Activated naive CD8-positive, alpha-beta T cell (primary cell): ENCODE data around the gene EXOSC1.
"Not testable (repeated sequence)": the region's sequence is repeated elsewhere in the genome, so short reads cannot be mapped to it uniquely, and the experiment has no call there.

Experiments used
- H3K27ac Mint-ChIP-seq: one replicate; pipeline ENCODE4 v1.8.0; 2021; ENCODE audit warnings: mixed read lengths
- H3K27me3 Mint-ChIP-seq: one replicate; pipeline ENCODE4 v1.8.0; 2021; ENCODE audit warnings: mixed read lengths
- H3K36me3 Mint-ChIP-seq: one replicate; pipeline ENCODE4 v1.8.0; 2021; ENCODE audit warnings: mixed read lengths
- H3K4me1 Mint-ChIP-seq: one replicate; pipeline ENCODE4 v1.8.0; 2021; ENCODE audit warnings: low read depth, mixed read lengths
- H3K4me3 Mint-ChIP-seq: one replicate; pipeline ENCODE4 v1.8.0; 2021; ENCODE audit warnings: mild to moderate bottlenecking, mixed read lengths
- H3K9me3 Mint-ChIP-seq: one replicate; pipeline ENCODE4 v1.8.0; 2021; ENCODE audit warnings: low read depth, mixed read lengths

The EXOSC1 gene

DNA sequence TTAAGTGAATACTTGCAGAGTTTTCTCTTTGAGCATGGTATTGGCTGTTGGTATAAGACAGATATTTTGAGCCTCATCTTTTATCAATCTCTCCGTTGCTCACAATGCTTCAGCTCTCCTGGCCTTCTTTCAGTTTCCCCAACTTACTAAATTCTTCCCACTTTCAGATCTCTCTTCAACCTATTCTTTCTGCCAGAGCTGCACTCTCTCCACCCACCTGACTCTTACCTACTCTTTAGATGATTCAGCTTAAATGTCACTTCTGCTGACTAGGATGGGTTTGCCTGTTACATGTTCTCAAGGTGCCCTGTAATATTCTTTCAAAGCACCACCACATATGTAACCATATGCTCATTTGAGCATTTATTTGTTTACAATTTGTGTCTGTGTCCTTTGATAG is 1.6 kb downstream of the EXOSC1 start:
- Mint-ChIP-seq H3K4me1 (peaks cover 45% of the 10 kb centered on the region), H3K9me3 (no peaks in the 10 kb centered on the region), H3K27me3 (no peaks in the 10 kb centered on the region), H3K27ac (peak overlapping the region; percentile 47), H3K36me3 (peaks cover 8% of the 10 kb centered on the region), H3K4me3 (peak overlapping the region; percentile 96)

DNA sequence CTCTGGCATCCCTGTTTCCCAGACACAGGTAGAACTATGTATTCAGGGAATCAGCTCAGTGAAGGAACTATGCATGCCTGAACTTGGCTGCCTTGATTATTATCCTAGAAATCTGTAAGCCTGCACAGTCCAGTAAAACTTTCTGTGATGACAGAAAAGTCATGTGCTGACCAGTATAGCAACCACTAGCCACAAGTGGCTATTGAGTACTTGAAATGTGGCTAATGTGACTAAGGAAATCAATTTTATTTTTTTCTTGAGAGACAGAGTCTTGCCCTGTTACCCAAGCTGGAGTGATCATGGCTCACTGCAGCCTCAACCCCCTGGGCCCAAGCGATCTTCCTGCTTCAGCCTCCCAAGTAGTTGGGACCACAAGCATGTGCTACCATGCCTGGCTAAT is 3.5 kb downstream of the EXOSC1 start:
- H3K27ac Mint-ChIP-seq: no peak overlapping the region
- H3K9me3 Mint-ChIP-seq: no peaks in the 10 kb centered on the region
- H3K4me1 Mint-ChIP-seq: peaks cover 30% of the 10 kb centered on the region
- H3K27me3 Mint-ChIP-seq: no peaks in the 10 kb centered on the region
- peaks cover 6% of the 10 kb centered on the region for H3K36me3 Mint-ChIP-seq
- H3K4me3 Mint-ChIP-seq: no peak overlapping the region

DNA sequence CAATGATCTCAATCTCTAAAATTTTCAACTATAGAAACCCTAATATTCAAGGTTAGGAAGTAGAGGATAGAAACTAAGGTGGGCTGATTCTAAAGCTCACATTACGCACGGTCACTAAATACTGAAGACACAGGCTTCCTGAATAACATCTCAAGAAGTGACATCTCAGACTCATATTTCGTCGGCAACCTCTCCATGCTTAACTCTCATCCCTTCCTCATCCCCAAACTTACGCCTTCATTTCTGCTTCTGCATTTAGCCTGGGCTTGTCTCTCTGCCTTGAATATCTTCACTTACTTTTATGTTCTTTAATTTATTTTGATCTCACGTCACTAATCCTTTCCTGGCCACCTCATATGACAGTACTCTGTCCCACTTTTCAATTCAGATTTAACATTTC is 10.6 kb downstream of the EXOSC1 start:
- no peak overlapping the region for H3K27ac Mint-ChIP-seq
- H3K4me1 Mint-ChIP-seq: peaks cover 7% of the 10 kb centered on the region
- no peaks in the 10 kb centered on the region for H3K27me3 Mint-ChIP-seq
- H3K36me3 Mint-ChIP-seq: peaks cover 7% of the 10 kb centered on the region
- no peaks in the 10 kb centered on the region for H3K9me3 Mint-ChIP-seq
- no peak overlapping the region for H3K4me3 Mint-ChIP-seq

DNA sequence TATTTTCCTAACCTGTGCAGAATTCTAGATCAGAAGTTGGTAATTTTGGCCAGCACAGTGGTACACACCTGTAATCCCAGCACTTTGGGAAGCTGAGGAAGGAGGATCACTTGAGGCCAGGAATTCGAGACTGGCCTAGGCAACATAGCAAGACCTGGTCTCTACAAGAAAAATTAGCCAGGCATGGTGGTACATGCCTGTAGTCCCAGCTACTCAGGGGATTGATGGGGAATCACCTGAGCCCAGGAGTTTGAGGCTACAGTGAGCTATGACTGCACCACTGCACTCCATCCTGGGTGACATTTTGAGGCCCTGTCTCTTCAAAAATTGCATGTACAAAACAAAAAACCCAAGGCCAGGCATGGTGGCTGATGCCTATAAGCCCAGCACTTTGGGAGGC is 11.2 kb downstream of the EXOSC1 start:
- Mint-ChIP-seq H3K27me3 (no peaks in the 10 kb centered on the region), H3K4me1 (peaks cover 12% of the 10 kb centered on the region), H3K36me3 (peaks cover 6% of the 10 kb centered on the region), H3K9me3 (no peaks in the 10 kb centered on the region), H3K4me3 (no peak overlapping the region), H3K27ac (peak overlapping the region; percentile 64)

DNA sequence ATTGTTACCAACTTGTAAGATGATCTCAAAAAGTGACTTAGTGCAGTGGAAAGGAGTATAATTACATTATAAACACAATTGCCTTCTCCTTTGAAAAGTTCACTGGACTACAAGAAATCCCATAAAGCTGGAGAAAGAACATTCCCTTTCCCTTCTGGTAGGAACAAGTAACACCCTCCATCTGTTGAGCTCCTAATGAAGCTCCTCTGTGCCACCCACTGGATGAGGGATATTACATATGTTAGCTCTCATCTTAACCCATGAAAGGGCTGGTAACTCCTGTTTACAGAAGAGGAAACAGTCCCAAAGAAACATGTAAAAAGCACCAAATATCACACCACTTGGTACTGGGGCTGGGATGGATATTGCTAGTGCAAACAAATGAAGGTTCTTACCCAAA is 11.8 kb downstream of the EXOSC1 start:
- H3K36me3 Mint-ChIP-seq: peaks cover 5% of the 10 kb centered on the region
- H3K27ac Mint-ChIP-seq: peak overlapping the region; percentile 64
- H3K4me1 Mint-ChIP-seq: peaks cover 17% of the 10 kb centered on the region
- no peaks in the 10 kb centered on the region for H3K27me3 Mint-ChIP-seq
- H3K4me3 Mint-ChIP-seq: no peak overlapping the region
- H3K9me3 Mint-ChIP-seq: no peaks in the 10 kb centered on the region

DNA sequence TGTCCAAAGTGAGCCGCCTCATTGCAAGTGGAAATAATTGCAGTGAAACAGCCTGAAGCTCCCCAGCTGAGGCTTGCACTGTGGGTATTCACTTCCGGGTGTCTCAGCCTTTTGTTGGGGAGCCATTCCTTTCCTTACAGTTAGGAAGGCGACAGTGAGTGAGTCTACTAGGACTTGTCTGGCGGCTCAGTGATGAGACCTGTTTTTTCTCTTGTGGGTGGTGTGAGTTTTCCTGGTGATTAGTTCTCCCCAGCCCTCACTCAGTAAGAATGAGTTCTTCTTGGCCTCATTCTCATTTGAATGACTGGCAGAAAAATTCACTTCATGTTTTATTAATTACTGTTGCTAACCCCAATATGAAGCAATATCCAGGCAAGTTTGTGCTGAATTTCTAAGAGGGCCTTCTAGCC is 17.2 kb downstream of the EXOSC1 start:
- H3K4me3 Mint-ChIP-seq: peak overlapping the region; percentile 93
- peaks cover 43% of the 10 kb centered on the region for H3K4me1 Mint-ChIP-seq
- H3K9me3 Mint-ChIP-seq: no peaks in the 10 kb centered on the region
- H3K27ac Mint-ChIP-seq: peak overlapping the region; percentile 97
- H3K27me3 Mint-ChIP-seq: no peaks in the 10 kb centered on the region
- H3K36me3 Mint-ChIP-seq: peaks cover 10% of the 10 kb centered on the region

DNA sequence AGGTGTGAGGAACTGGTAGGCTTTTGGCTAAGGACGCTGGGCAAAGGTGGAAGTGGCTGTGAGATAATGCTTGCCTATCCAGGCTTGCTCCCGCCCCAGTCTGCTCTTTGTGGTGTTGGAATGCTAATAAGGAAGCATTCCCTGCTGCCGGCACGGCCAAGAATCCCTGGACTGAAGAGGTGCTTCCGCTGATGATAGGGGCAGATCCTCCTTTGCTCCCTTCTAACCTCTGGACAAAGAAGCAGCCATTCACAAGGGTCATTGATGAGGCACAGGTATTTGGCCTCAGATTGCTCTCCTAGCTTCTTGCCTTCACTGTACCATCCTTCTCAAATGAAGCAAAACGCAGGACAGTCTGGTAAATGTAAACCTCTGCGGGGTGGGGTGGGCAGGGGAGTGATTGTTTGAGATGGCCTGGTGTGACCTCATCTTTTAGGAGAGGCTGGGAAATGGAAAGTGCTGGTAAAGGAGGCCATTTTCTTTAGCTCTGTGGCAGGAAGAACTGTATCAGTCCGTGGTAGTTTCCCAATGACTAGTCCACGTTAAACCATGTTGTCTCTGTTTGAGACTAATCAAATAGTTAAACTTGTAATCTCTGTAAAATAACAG is 18.1 kb downstream of the EXOSC1 start:
- no peaks in the 10 kb centered on the region for H3K9me3 Mint-ChIP-seq
- H3K27ac Mint-ChIP-seq: peak overlapping the region; percentile 97
- peaks cover 52% of the 10 kb centered on the region for H3K4me1 Mint-ChIP-seq
- peak overlapping the region; percentile 93 for H3K4me3 Mint-ChIP-seq
- peaks cover 13% of the 10 kb centered on the region for H3K36me3 Mint-ChIP-seq
- no peaks in the 10 kb centered on the region for H3K27me3 Mint-ChIP-seq

DNA sequence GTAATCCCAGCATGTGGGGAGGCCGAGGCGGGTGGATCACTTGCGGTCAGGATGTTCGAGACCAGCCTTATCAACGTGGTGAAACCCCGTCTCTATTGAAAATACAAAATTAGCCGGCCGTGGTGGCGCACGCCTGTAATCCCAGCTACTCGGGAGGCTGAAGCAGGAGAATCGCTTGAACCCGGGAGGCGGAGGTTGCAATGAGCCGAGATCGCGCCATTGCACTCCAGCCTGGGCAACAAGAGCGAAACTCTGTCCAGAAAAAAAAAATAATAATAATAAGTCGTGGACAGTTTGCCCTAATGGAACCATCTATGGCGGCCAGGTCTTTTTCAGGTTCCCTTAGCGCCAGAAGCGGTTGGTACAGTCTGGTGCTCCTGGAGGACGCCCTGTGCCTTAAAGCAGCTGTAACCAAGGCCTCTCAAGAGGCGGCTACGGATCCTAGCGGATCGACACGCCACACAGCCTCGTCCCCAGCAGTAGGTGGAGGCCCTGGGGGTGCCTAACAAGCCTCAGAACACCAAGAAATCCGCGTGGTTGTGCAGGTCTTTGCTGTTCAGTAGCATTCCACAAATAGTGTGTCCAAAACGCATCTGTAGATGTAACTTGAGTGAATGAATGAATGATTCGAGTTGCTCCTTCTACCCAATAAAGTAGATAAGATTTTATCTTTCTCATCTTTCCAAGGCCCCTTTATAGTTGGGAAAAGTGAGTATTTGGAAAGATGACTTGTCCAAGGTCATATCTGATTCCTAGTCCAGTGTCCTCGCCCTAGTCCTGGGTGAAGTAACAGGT is 18.8 kb downstream of the EXOSC1 start:
- Mint-ChIP-seq H3K27me3 (no peaks in the 10 kb centered on the region), H3K4me1 (peaks cover 52% of the 10 kb centered on the region), H3K9me3 (no peaks in the 10 kb centered on the region), H3K36me3 (peaks cover 12% of the 10 kb centered on the region), H3K27ac (peak overlapping the region; percentile 97), H3K4me3 (peak overlapping the region; percentile 93)

DNA sequence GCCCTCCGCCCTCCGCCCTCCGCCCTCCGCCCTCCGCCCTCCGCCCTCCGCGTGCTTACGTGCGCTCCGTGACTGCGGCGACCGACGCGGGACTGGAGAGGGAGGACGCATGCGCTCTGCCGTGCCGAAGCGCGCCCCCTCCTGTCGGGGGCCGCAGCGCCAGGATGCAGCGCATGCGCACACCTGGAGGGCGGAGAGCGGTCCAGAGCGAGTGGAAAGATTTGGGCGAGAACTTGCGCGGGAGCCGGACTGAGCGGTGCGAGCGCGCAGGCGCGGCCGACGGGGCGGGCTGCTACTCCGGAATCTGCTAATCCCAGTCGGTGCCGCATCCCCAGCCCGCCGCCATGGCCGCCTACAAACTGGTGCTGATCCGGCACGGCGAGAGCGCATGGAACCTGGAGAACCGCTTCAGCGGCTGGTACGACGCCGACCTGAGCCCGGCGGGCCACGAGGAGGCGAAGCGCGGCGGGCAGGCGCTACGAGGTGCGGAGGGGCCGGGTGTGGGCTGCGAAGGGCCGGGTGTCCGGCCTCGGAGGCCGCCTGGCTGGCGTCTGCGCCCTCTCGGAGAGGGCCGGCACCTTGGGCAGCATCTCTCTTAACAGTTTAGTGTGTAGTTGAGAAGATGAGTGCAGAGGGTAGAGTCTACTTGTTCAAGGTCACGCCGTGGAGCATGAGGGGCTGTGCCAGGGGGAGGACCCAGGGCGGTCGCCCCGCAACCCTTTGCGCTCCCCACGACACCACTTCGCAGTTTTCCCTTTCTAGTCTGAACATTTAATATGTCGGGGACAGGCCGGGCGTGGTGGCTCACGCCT is 19.6 kb downstream of the EXOSC1 start, which contains the start of gene PGAM1:
Gene PGAM1, plus strand, starts transcription at position 228 of the 812 bp plus-strand sequence. Its CDS starts 117 bp downstream, at position 345.
- Mint-ChIP-seq H3K4me1 (peaks cover 54% of the 10 kb centered on the region), H3K27ac (peak within 1 kb of the TSS; percentile 100), H3K4me3 (peak within 1 kb of the TSS; percentile 93), H3K36me3 (peaks cover 11% of the 10 kb centered on the region), H3K27me3 (no peaks in the 10 kb centered on the region), H3K9me3 (no peaks in the 10 kb centered on the region)

DNA sequence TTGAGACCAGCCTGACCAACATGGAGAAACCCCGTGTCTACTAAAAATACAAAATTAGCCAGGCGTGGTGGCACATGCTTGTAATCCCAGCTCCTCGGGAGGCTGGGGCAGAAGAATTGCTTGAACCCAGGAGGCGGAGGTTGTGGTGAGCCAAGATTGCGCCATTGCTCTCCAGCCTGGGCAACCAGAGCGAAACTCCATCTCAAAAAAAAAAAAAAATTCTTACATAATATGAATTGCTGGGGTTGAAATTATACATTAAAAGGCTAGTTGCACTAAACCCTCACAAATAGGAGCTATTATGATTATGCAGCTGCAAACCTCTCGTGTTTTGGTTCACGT is 22.1 kb downstream of the EXOSC1 start:
- not testable (repeated sequence) for H3K27me3 Mint-ChIP-seq

DNA sequence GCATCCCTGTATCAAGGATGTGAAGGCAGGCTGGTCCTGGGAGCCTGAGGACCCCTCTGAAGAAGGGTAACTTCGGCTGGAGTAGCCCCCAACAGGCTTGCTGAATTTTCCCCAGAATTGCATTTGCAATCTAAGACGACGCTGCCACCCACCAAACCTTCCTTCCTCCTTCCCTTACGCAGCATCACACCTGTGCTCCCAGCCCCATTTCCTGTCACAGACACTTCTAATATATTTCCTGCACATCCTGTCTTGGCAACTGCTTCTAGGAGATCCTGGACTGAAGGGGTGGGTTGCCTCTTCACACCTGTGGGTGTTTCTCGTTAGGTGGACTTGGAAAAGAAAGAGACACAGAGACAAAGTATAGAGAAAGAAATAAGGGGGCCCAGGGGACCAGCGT is 29.2 kb downstream of the EXOSC1 start:
- H3K27ac Mint-ChIP-seq: peak overlapping the region; percentile 86
- H3K4me1 Mint-ChIP-seq: peaks cover 73% of the 10 kb centered on the region
- H3K4me3 Mint-ChIP-seq: peak overlapping the region; percentile 48
- no peaks in the 10 kb centered on the region for H3K27me3 Mint-ChIP-seq
- H3K36me3 Mint-ChIP-seq: no peaks in the 10 kb centered on the region
- no peaks in the 10 kb centered on the region for H3K9me3 Mint-ChIP-seq

More for the DNA sequence above, 22.1 kb downstream of the EXOSC1 start:
- peak overlapping the region; percentile 93 for H3K4me3 Mint-ChIP-seq
- peaks cover 48% of the 10 kb centered on the region for H3K4me1 Mint-ChIP-seq
- H3K27ac Mint-ChIP-seq: peak overlapping the region; percentile 100
- H3K36me3 Mint-ChIP-seq, H3K9me3 Mint-ChIP-seq: not testable (repeated sequence)

DNA sequence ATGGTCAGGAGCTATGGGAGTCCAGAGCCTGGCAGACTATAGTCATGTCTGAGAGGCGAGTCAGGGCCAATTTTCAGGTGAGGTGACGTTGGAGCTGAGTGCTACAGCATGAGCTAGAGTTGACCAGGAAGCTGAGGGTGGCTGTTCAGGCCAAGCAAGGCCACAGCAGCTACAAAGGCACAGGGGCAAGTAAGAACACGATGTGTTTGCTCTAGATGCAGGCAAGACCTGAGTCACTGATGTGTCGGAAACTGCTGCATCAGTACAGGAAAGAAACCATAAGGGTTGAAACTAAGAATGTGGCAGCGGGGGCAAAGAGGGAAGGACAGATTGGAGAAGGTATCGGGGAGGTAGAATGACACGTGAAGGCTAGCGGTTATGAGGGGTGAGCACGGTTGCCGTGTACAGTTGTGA is 32.9 kb downstream of the EXOSC1 start:
- H3K4me1 Mint-ChIP-seq: peaks cover 49% of the 10 kb centered on the region
- no peaks in the 10 kb centered on the region for H3K36me3 Mint-ChIP-seq
- peak overlapping the region; percentile 89 for H3K27ac Mint-ChIP-seq
- H3K9me3 Mint-ChIP-seq: no peaks in the 10 kb centered on the region
- peak overlapping the region; percentile 71 for H3K4me3 Mint-ChIP-seq
- no peaks in the 10 kb centered on the region for H3K27me3 Mint-ChIP-seq

DNA sequence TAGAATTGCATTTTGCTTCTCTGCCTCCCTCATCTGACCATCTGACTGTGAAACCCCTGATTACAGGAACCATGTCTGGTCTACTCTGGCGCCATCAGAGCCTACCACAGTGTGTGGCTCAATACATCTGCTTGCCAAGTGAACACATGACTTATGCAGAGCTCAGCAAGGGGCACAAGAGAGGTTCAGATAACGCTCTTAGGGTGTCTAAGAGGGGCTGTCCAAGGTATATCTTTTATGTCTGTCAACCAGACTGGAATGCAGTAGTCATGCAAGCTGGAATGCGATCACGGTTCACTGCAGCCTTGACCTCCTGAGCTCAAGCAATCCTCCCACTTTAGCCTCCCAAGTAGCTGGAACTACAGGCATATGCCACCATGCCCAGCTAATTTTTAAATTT is 34.4 kb downstream of the EXOSC1 start:
- H3K4me3 Mint-ChIP-seq: no peak overlapping the region
- no peak overlapping the region for H3K27ac Mint-ChIP-seq
- H3K9me3 Mint-ChIP-seq: no peaks in the 10 kb centered on the region
- no peaks in the 10 kb centered on the region for H3K27me3 Mint-ChIP-seq
- H3K4me1 Mint-ChIP-seq: peaks cover 42% of the 10 kb centered on the region
- no peaks in the 10 kb centered on the region for H3K36me3 Mint-ChIP-seq

DNA sequence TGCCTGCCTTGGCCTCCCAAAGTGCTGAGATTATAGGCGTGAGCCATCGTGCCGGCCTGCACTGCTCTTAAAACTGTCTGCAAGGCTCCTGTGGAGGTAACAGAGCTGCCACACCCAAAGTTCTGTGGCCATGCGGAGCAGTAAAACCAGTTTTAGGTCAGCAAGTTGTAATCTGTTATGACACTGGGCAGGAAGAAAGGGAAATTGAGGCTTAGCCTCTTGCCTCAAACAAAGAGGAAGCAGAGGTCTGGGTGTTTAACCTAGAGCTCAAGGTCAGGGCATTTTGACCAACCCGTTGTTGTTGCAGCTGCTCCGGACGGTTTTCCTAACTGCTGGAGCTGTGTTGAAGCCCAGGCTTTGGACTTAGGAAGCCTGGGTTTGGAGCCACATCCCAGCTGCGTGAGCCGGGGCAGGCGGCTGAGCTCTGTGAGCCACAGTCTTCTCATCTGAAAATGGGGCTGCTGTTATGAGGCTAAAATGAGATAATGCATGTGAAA is 37.3 kb downstream of the EXOSC1 start:
- H3K4me3 Mint-ChIP-seq: no peak overlapping the region
- peaks cover 17% of the 10 kb centered on the region for H3K4me1 Mint-ChIP-seq
- no peaks in the 10 kb centered on the region for H3K36me3 Mint-ChIP-seq
- no peaks in the 10 kb centered on the region for H3K9me3 Mint-ChIP-seq
- H3K27me3 Mint-ChIP-seq: no peaks in the 10 kb centered on the region
- no peak overlapping the region for H3K27ac Mint-ChIP-seq

DNA sequence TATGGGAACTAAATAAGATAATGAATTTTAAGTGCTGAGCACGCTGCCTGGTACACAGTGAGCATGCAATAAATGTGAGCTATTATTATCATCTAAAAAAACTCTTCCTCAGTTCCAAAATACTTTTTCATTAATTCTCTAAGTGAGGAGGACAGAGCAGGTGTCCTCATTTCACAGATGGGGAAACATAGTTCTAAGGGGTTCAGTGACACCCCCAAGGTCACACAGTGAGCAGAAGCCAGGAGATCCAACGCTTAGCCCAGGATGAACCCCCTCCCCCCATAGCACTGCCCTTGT is 37.9 kb downstream of the EXOSC1 start:
- Mint-ChIP-seq H3K27ac (peak overlapping the region; percentile 41), H3K9me3 (no peaks in the 10 kb centered on the region), H3K4me3 (no peak overlapping the region), H3K4me1 (peaks cover 13% of the 10 kb centered on the region), H3K27me3 (no peaks in the 10 kb centered on the region), H3K36me3 (no peaks in the 10 kb centered on the region)
